Measurements from ENCODE around the gene PSENEN. TPM values are rescaled to one million over a fixed set of nuclear protein-coding genes. Genes with fewer than 3 reads are reported as not detected.

The PSENEN gene
- total and polyA plus RNA-seq, 9 of the 15 experiments (the other 6 are each of a cell fraction or from before 2014, with no cell fraction given) = 34.5 to 299 (median 61.1) TPM

- TF ChIP-seq CHD7 (IDR thresholded peaks at IDR 0.05; ENCODE audit: low read depth, low read length) (no peak), MAZ (CRISPR knock-in tag; conservative IDR thresholded peaks at IDR 0.05 in 1 of 2, IDR thresholded peaks at IDR 0.05 in 1 of 2) (0 out of 4 replicates have a peak, but pooled peaks of 1 of the 2 experiments have one; percentile 34), POLR2AphosphoS2 (IDR thresholded peaks at IDR 0.05; ENCODE audit: low read length) (no peak), ARID4B (CRISPR knock-in tag; IDR thresholded peaks at IDR 0.05) (peak; percentile 52; the same call in 1 of the 2 replicates), PRPF4 (IDR thresholded peaks at IDR 0.05; ENCODE audit: insufficient read depth, low read depth, low read length, poor library complexity, severe bottlenecking) (peak; percentile 38), ZNF511 (CRISPR knock-in tag; IDR thresholded peaks at IDR 0.05) (peak; percentile 13; the same call in 1 of the 2 replicates), GATA2 (CRISPR knock-in tag; IDR thresholded peaks at IDR 0.05) (no peak), GABPB1 (CRISPR knock-in tag; IDR thresholded peaks at IDR 0.05) (0 out of 2 replicates have a peak, but pooled peaks have one; percentile 29), MYC (IDR thresholded peaks at IDR 0.05; ENCODE audit: low read depth, low read length) (peak; percentile 26; the same call in 1 of the 2 replicates), MYC (CRISPR knock-in tag; IDR thresholded peaks at IDR 0.05; ENCODE audit: borderline replicate concordance, low read depth) (no peak)
These were observed 27.0 kb upstream of the PSENEN start (continued) for GRCh38 chr19:35718345-35719041.
